ENCODE measurements around the gene KIRREL3. TPM values are rescaled to one million over a fixed set of nuclear protein-coding genes. Genes with fewer than 3 reads are reported as not detected.

The KIRREL3 gene
- total and polyA plus RNA-seq, 12 donors: 0.13 to 0.58 (median 0.30) TPM

GRCh38 chr11:126886636-126887035, 113.9 kb downstream of the KIRREL3 start:
- 58 to 64% methylated on average over 1 of the region's 1 CpG for WGBS, 2 donors
- H3K27ac ChIP-seq: no peak overlapping the region
- DNase-seq (no peak), ATAC-seq (no peak)
- peaks cover 0 to 6% (median under 1%) of the 10 kb centered on the region in 9 donors for H3K4me1 ChIP-seq
- no peak overlapping the region for H3K4me3 ChIP-seq
- intact Hi-C loops (cut with DNase I): no loop called here
- H3K9me3 ChIP-seq: no peaks in the 10 kb centered on the region
- H3K27me3 ChIP-seq: peaks cover 0 to 2% (median 0%) of the 10 kb centered on the region in 7 donors
- H3K36me3 ChIP-seq: no peaks in the 10 kb centered on the region
- no peak for TF ChIP-seq CTCF (IDR thresholded peaks at IDR 0.05)

GRCh38 chr11:126886085-126886484, 114.5 kb downstream of the KIRREL3 start:
- H3K4me3 ChIP-seq: no peak overlapping the region
- ATAC-seq: peak in 1 of 8 donors; percentile 42
- DNase-seq: no peak

GRCh38 chr11:126884594-126884993, 116.0 kb downstream of the KIRREL3 start:
- WGBS, 2 donors: 65 to 76% methylated on average over 5 of the region's 5 CpGs

More at GRCh38 chr11:126886085-126886484, 114.5 kb downstream of the KIRREL3 start:
- Histone ChIP-seq H3K27me3 (peaks cover 0 to 7% (median 0%) of the 10 kb centered on the region in 7 donors), H3K9me3 (no peaks in the 10 kb centered on the region), H3K36me3 (no peaks in the 10 kb centered on the region), H3K27ac (no peak overlapping the region), H3K4me1 (peaks cover 0 to under 1% (median 0%) of the 10 kb centered on the region in 9 donors)
- intact Hi-C loops (cut with DNase I): no loop called here
- 53 to 54% methylated on average over 3 of the region's 3 CpGs for WGBS, 2 donors
- no peak for TF ChIP-seq CTCF (IDR thresholded peaks at IDR 0.05)

GRCh38 chr11:126884192-126884591, 116.4 kb downstream of the KIRREL3 start:
- ATAC-seq (no peak), DNase-seq (no peak)
- Histone ChIP-seq H3K27me3 (peaks cover 0 to 11% (median 0%) of the 10 kb centered on the region in 7 donors), H3K36me3 (no peaks in the 10 kb centered on the region), H3K27ac (no peak overlapping the region), H3K4me1 (no peaks in the 10 kb centered on the region), H3K9me3 (no peaks in the 10 kb centered on the region), H3K4me3 (no peak overlapping the region)
- intact Hi-C loops (cut with DNase I): no loop called here
- WGBS, 2 donors: 71 to 76% methylated on average over 4 of the region's 4 CpGs
- no peak for TF ChIP-seq CTCF (IDR thresholded peaks at IDR 0.05)

More at GRCh38 chr11:126884594-126884993, 116.0 kb downstream of the KIRREL3 start:
- no peak for TF ChIP-seq CTCF (IDR thresholded peaks at IDR 0.05)
- H3K27ac ChIP-seq: no peak overlapping the region
- H3K27me3 ChIP-seq: peaks cover 0 to 11% (median 0%) of the 10 kb centered on the region in 7 donors
- no peak overlapping the region for H3K4me3 ChIP-seq
- no peaks in the 10 kb centered on the region for H3K4me1 ChIP-seq
- intact Hi-C loops (cut with DNase I): no loop called here
- ATAC-seq (no peak), DNase-seq (no peak)
- no peaks in the 10 kb centered on the region for H3K36me3 ChIP-seq
- H3K9me3 ChIP-seq: no peaks in the 10 kb centered on the region
